Measurements from ENCODE around the gene RAMP1. TPM values are rescaled to one million over a fixed set of nuclear protein-coding genes. Genes with fewer than 3 reads are reported as not detected.

RAMP1 gene
- total RNA-seq, 1 donor from 2014 or later, result 4.4 TPM

DNA sequence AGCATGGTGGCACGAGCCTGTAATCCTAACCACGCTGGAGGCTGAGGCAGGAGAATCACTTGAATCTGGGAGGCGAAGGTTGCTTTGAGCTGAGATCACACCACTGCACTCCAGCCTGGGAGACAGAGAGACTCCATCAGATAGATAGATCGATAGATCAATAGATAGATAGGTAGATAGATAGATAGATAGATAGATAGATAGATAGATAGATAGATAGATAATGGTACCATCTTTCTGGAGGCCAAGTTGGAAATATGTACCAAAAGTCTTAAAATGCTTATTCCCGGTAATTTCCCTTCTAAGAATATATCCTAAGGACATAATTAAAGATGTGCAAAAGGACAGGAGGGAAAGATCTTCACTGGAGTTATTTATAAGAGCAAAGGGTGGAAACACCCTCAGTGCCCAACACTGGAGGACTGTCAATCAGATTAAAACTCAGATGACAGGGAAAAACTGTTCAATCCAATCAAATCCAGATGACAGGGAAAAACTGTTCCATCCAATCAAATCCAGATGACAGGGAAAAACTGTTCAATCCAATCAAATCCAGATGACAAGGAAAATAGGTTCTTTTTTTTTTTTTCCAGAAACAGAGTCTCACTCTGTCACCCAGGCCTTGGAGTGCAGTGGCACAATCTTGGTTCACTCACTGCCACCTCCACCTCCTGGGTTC, 58.4 kb downstream of the RAMP1 start:
- H3K4me3 ChIP-seq (ENCODE audit: low read depth, low read length), result no peak overlapping the region
- no peak for DNase-seq (ENCODE audit: low read depth)
- H3K27me3 ChIP-seq (ENCODE audit: control insufficient read depth, insufficient read depth, low read length), result no peaks in the 10 kb centered on the region
- no peaks in the 10 kb centered on the region for H3K36me3 ChIP-seq (ENCODE audit: control insufficient read depth, insufficient read depth, low read length)
- TF ChIP-seq, protein P1, sequence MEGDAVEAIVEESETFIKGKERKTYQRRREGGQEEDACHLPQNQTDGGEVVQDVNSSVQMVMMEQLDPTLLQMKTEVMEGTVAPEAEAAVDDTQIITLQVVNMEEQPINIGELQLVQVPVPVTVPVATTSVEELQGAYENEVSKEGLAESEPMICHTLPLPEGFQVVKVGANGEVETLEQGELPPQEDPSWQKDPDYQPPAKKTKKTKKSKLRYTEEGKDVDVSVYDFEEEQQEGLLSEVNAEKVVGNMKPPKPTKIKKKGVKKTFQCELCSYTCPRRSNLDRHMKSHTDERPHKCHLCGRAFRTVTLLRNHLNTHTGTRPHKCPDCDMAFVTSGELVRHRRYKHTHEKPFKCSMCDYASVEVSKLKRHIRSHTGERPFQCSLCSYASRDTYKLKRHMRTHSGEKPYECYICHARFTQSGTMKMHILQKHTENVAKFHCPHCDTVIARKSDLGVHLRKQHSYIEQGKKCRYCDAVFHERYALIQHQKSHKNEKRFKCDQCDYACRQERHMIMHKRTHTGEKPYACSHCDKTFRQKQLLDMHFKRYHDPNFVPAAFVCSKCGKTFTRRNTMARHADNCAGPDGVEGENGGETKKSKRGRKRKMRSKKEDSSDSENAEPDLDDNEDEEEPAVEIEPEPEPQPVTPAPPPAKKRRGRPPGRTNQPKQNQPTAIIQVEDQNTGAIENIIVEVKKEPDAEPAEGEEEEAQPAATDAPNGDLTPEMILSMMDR (IDR thresholded peaks at IDR 0.05; ENCODE audit: insufficient read depth, low read length, poor library complexity, severe bottlenecking), result no peak

- DNase-seq (ENCODE audit: low read depth), result no peak
- Histone ChIP-seq H3K36me3 (ENCODE audit: control insufficient read depth, insufficient read depth, low read length) (no peaks in the 10 kb centered on the region), H3K4me3 (ENCODE audit: low read depth, low read length) (no peak overlapping the region), H3K27me3 (ENCODE audit: control insufficient read depth, insufficient read depth, low read length) (no peaks in the 10 kb centered on the region)
- TF ChIP-seq, protein P1 (IDR thresholded peaks at IDR 0.05; ENCODE audit: insufficient read depth, low read length, poor library complexity, severe bottlenecking), result no peak
These were observed 60.2 kb downstream of the RAMP1 start for GRCh38 chr2:237919593-237919992.

- TF ChIP-seq, protein P1 (IDR thresholded peaks at IDR 0.05; ENCODE audit: insufficient read depth, low read length, poor library complexity, severe bottlenecking), result no peak
- H3K27me3 ChIP-seq (ENCODE audit: control insufficient read depth, insufficient read depth, low read length), result no peaks in the 10 kb centered on the region
- no peaks in the 10 kb centered on the region for H3K36me3 ChIP-seq (ENCODE audit: control insufficient read depth, insufficient read depth, low read length)
- no peak overlapping the region for H3K4me3 ChIP-seq (ENCODE audit: low read depth, low read length)
- DNase-seq (ENCODE audit: low read depth), result no peak
These were observed 61.2 kb downstream of the RAMP1 start for GRCh38 chr2:237920673-237921072.

GRCh38 chr2:237921967-237922492, 62.6 kb downstream of the RAMP1 start:
- no peak for DNase-seq (ENCODE audit: low read depth)
- H3K27me3 ChIP-seq (ENCODE audit: control insufficient read depth, insufficient read depth, low read length), result no peaks in the 10 kb centered on the region
- no peaks in the 10 kb centered on the region for H3K36me3 ChIP-seq (ENCODE audit: control insufficient read depth, insufficient read depth, low read length)
- H3K4me3 ChIP-seq (ENCODE audit: low read depth, low read length), result no peak overlapping the region
- TF ChIP-seq, protein P1 (IDR thresholded peaks at IDR 0.05; ENCODE audit: insufficient read depth, low read length, poor library complexity, severe bottlenecking), result no peak

- TF ChIP-seq, protein P1 (IDR thresholded peaks at IDR 0.05; ENCODE audit: insufficient read depth, low read length, poor library complexity, severe bottlenecking), result no peak
- Histone ChIP-seq H3K36me3 (ENCODE audit: control insufficient read depth, insufficient read depth, low read length) (no peaks in the 10 kb centered on the region), H3K4me3 (ENCODE audit: low read depth, low read length) (no peak overlapping the region), H3K27me3 (ENCODE audit: control insufficient read depth, insufficient read depth, low read length) (no peaks in the 10 kb centered on the region)
- no peak for DNase-seq (ENCODE audit: low read depth)
These were observed 63.4 kb downstream of the RAMP1 start for GRCh38 chr2:237922641-237923361.

All from kidney epithelial cell (primary cell).